SW 1271 (cell line): ENCODE results near the gene CADPS.

Experiments used
- DNase-seq, 2 experiments: peaks; one replicate each; lab custom pipeline; 2025; lab: John Stamatoyannopoulos, UW

The CADPS gene

DNA sequence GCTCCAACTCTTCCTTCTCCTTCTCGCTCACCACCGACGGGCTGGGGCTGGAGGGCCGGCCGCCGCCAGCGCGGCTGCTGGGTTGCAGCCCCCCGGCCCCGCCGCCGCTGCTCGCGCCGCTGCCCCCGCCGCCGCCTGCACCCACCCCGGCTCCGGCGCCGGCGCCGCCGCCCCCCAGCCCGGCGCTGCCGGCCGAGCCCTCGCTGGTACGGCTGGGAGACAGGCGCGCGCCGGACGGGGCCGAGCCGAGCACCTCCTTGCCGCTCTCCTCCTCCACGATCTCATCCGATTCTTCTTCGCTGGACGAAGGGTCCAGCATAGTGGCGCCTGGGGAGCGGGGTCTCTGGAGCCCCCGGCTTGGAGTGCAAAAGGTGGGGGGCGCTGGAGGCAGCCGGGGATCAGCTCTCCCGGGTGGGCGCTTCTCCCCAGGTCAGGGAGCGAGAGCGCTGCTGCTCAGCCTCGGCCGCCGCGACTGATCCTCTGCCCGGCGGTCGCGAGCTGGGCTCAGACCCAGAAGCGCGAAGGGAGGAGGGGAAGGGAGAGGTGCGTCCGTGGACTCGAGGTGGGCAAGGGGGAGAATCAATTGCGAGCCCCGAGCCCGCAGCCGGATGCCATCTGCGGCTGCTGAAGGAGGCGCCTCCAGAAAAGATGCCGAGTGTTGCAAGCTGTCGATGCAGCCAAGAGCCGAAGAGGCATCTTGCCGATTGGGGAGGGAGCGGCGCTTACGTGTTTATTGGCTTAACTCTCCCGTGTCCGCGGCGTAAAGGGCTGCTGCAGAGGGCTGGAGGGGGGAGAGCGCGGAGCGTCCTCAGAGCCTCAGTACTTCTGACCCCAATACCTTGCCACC, at the start of gene CADPS:
CADPS (minus strand) TSS at position 706 of the 847 bp plus-strand sequence; CDS start at position 319, 387 bp downstream.
- no peak for DNase-seq

DNA sequence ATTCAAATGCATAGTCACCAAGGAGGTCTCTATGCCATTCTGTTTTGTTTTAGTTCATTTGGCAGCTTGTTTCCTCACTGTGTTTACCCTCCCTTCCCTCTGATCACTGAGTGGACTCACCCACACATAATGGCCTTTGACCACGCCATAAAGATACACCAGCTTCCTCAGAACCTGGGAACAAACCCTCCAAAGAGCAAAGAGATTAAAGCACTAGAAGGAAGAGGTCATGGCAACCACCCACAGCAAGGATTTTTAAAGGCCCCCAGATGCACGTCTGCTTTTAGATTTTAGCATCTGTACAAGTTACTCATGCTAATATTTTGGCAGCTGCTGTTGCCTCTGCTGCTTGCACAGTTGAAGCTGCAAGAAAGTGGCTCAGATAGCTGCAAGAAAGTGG, 47.9 kb upstream of the CADPS start:
- DNase-seq, result no peak

GRCh38 chr3:62922326-62922725, 47.1 kb upstream of the CADPS start:
- no peak for DNase-seq

- no peak for DNase-seq
Measured at GRCh38 chr3:62920466-62920784, 45.2 kb upstream of the CADPS start.

DNA sequence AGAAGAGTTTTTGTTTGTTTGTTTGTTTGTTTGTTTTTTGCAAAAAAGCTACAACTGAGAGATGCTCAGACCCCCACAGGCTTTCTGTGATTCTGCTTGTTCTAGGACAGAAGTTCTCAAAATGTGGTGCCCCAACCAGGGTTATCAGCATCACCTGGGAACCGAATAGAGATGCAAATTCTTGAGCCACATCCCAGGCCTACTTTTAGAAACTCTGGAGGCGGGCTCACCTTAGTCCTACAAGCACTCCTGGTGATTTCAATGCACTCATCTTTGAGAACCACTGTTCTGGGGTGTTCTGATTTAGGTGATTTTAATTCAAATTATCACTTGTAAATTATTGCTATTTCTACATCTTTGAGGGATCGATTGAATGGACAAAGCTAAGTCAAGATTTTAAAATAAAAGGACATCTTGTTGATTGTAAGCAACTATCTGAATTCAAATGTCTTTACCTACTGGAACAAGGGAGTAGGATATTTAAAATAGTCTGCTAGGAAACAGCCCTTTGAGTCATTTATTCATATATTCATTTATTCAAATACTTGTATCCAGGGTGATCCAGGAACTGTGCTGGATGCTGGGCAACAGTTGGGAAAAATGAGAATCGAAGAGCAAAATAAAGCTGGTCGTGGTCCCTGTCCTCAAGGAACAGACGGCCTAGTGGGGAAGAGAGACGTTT, 44.7 kb upstream of the CADPS start:
- DNase-seq, result no peak

DNA sequence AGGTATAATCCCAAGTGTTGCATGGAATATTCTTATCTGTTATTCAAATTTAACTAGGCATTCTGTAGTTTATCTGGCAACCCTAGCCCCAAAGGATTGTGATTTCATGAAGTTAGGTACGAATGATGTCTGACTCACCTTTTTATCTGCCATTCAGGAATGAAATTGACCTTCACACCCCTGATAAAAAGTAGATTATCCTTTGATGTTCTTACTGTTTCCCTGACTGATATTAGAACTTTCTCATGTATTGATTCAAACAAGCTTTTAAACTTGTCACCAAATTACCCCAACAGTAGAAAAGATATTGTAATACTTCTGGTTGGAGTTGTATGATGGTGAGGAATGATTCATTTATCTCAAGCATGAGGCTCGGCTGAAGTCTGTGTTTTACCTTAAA, 43.6 kb upstream of the CADPS start:
- no peak for DNase-seq

DNA sequence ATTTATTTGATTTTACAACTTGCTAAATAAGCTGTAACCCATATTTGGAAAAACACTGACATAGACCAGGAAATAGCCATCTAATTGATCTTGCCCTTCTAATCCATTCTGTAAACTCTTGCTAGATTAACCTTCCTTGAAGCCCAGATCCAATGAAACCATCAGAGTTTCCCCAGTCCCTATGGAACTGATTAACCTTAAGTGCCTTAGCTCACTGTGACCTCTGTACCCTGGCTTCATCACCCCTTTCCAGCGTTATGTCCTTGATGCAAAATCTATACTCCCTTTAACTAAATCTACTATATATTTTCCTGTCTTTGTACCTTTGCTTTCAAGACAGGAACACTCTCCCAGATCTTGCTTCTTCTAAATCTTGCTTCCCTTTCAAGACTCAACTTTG, 42.9 kb upstream of the CADPS start:
- no peak for DNase-seq

DNA sequence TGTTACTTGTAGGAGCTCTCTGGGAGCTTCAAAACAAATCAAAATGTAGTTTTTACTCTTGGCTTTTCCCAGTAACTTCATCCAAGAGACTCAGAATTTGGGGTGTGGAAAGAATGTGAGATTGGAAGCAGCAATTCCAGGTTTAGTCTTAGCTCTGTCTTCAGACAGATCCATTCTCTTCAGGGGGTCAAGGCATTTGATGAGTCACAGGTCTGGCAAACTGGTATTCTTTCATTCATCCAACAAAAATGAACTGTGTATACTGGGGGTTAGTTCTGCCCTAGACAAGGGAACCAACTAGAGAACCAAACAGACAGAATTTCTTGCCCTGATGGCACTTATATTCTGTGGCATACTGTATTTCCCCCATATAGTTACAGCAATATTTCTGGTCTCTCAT, 36.3 kb upstream of the CADPS start:
- no peak for DNase-seq

- no peak for DNase-seq
Measured at GRCh38 chr3:62905331-62905730, 30.1 kb upstream of the CADPS start.

- DNase-seq, result no peak
Measured at GRCh38 chr3:62898530-62899496, 23.6 kb upstream of the CADPS start.

DNA sequence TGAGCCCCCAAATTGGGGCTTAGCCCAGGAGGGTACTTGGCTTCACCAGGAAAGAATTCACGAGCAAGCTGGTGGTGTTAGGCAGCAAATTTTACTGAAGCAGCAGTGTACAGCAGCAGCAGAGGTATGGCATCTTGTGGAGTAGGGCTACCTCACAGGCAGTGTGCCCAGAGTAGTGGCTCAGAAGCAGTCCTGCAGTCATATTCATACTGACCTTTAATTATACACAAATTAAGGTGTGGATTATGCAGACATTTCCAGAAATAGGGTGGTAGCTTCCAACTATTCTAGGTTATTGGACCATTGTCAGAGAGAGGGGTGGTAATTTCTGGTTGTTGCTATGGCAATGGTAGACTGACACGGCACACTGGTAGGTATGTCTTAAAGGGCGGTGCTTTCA, 20.7 kb upstream of the CADPS start:
- DNase-seq, result no peak

GRCh38 chr3:62892951-62893350, 17.7 kb upstream of the CADPS start:
- no peak for DNase-seq

GRCh38 chr3:62892045-62892444, 16.8 kb upstream of the CADPS start:
- DNase-seq, result no peak

GRCh38 chr3:62888778-62889177, 13.6 kb upstream of the CADPS start:
- no peak for DNase-seq

DNA sequence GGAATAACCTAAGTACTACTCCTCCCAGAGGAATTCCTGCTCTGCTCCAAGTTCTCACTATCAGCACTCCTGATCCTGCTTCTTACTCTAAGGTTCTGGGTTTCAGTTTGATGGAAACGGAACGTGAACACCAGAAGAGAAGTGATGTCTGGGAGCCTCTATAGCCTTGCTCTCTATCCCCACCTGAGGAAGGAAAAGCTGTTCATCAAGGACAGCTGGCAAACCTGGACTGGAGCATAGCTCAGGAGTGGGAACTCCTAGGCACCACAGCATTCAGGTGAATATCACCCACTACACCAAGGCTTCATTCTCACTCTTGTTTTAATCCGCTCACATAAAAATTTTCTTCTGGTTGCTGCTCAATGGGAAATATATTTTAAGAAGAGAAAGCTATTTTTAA, 13.0 kb upstream of the CADPS start:
- no peak for DNase-seq

GRCh38 chr3:62885136-62885535, 9.9 kb upstream of the CADPS start:
- DNase-seq, result no peak

DNA sequence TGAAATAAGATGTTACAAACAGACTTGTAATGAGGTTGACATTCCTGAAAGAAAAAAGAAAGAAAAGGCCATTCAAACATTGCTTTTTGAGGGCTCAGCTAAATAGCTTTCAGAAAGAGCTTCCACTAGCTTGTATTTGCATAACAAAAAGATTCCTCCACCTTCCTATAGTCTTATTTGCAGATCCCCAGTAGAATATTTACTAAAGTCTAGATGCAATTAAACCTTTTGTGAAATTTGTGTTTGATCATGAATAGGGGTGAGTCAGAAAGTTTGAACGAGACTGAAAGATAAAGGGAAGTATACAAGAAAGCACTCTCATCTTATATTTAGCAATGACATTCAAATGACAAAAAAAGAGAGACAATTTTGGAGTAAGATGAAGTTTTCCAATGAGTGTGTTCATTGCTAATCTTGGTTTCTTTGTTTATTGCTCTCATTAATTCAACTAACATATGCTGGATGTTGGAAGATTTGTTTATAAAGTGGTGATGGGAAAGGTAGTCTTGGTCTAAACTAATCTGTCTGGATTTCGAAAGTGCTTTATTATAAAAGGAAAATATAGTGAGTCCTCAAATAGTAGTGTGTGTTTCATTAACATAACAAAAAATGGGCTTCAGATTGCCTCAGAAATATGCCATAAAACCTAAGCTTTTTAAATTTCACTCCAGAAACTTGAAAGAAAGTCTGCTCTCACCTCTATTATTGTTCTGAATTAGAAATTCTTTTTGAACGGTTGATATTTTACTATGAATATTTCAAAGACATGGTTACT, 9.1 kb upstream of the CADPS start:
- DNase-seq, result no peak

DNA sequence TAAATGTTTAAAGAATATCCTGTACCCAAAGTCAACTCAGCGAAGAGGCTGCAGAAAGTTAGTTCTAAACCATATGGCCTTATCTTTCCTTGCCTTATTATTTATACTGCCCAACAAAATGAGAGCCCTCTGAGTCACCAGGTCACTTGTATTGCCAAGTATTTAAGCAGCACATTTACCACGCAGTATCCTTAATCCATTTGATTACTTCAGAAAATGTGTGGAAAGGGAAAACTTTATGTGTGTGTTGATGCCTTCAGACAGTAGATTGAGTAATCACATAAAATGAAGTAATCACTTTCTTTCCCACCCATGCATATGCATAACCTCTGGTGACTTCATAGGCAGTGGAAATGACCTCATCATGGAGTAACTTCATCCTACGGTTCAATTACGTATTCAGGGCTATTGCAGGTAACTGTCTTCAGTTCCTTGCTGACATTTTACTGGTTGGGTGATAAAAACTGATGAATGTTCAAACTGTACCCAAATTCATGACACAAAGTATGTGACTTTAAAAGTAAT, 7.5 kb upstream of the CADPS start:
- no peak for DNase-seq

- no peak for DNase-seq
Measured at GRCh38 chr3:62876064-62876463, 848 bp upstream of the CADPS start.

GRCh38 chr3:62875558-62876002, 364 bp upstream of the CADPS start:
- no peak for DNase-seq
